T-helper 1 cell treated with Interleukin-12 subunit alpha and Interleukin-12 subunit beta and Interleukin-4 antibody, amounts not matched to agents 30 μg/mL and 1 μg/mL, for 36 hours (primary cell): ENCODE measurements around the gene COL27A1.

Experiments
- H3K27ac Mint-ChIP-seq: one replicate; pipeline ENCODE4 v1.8.0; 2021; ENCODE audit warnings: mild to moderate bottlenecking, mixed read lengths
- H3K27me3 Mint-ChIP-seq: one replicate; pipeline ENCODE4 v1.8.0; 2021; ENCODE audit warnings: low read depth, mixed read lengths
- H3K36me3 Mint-ChIP-seq: one replicate; pipeline ENCODE4 v1.8.0; 2021; ENCODE audit warnings: low read depth, mixed read lengths
- H3K4me1 Mint-ChIP-seq: one replicate; pipeline ENCODE4 v1.8.0; 2021; ENCODE audit warnings: low read depth, mixed read lengths
- H3K4me3 Mint-ChIP-seq: one replicate; pipeline ENCODE4 v1.8.0; 2021; ENCODE audit warnings: mild to moderate bottlenecking, moderate library complexity, mixed read lengths
- H3K9me3 Mint-ChIP-seq: one replicate; pipeline ENCODE4 v1.8.0; 2021; ENCODE audit warnings: mixed read lengths

COL27A1 gene

GRCh38 chr9:114205171-114206015 lies 50.1 kb downstream of the COL27A1 start:
- Mint-ChIP-seq H3K27me3 (no peaks in the 10 kb centered on the region), H3K4me3 (no peak overlapping the region), H3K27ac (no peak overlapping the region), H3K9me3 (no peaks in the 10 kb centered on the region), H3K4me1 (no peaks in the 10 kb centered on the region), H3K36me3 (no peaks in the 10 kb centered on the region)

DNA sequence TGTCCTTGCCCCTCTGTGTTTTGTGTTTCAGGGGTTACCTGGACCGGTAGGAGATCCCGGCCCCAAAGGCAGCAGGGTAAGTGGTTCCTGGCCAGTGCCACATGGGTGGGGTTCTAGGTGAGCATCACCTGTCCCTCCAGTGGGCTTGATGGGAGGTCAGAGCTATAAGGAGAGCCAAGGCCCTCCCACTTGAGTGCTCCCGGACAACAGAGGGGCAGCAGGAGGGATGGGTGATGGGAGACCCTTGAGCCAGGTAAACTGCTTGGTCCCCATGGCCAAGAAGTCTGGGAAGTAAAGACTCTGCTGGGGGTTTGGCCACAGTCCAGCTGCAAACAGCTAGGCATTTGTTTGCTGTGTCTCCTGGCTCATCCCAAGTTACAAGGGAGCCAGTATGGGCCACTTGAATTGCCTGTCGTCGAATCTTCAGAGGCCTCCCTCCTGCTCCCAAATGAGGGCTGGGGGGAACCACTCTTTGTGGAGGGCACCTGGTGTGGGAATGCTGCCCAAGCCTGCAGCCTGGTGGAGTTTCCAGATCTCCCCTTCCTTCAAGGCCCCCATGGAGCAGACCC lies 51.0 kb downstream of the COL27A1 start:
- Mint-ChIP-seq H3K27me3 (no peaks in the 10 kb centered on the region), H3K4me1 (no peaks in the 10 kb centered on the region), H3K9me3 (no peaks in the 10 kb centered on the region), H3K36me3 (no peaks in the 10 kb centered on the region), H3K27ac (no peak overlapping the region), H3K4me3 (no peak overlapping the region)

DNA sequence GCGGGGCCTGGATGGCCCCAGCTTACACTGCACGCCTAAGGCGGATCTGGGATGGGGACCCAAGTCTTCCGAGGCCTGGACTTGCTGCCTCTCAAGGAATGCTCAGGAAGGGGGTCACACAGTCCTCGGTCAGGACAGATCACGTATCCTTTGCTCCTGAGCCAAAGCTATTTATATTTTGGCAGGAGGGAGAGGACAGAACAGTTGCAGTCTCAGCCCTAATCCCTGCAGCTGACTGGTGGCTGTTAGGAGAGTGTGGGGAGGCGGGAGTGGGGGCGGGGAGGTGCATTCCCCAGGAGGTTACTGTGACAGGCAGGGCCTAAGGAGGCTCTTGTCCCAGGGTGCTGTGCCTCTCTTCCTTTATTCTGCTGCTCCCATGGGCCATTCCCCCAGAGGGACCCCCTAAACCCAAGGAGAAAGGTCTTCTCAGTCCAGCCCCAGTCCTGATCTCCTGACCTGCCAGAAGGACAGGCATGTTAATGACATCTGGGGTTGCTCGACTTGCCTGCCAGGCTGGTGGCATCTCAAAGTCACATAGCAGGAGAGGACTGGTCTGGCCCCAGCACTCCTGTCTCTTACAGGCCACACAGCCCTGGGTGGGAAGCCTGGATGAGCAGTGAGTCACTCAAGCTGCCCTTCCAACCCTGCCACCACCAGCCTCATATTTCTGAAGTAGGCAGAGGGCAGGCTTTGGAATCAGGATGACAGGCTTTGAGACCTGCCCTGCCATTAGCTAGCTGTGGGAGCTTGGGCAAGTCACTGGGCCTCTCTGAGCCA lies 51.9 kb downstream of the COL27A1 start:
- H3K27me3 Mint-ChIP-seq, result no peaks in the 10 kb centered on the region
- no peak overlapping the region for H3K27ac Mint-ChIP-seq
- H3K4me3 Mint-ChIP-seq, result no peak overlapping the region
- no peaks in the 10 kb centered on the region for H3K36me3 Mint-ChIP-seq
- H3K9me3 Mint-ChIP-seq, result no peaks in the 10 kb centered on the region
- H3K4me1 Mint-ChIP-seq, result no peaks in the 10 kb centered on the region

- Mint-ChIP-seq H3K4me1 (no peaks in the 10 kb centered on the region), H3K36me3 (no peaks in the 10 kb centered on the region), H3K27ac (no peak overlapping the region), H3K27me3 (no peaks in the 10 kb centered on the region), H3K9me3 (no peaks in the 10 kb centered on the region), H3K4me3 (no peak overlapping the region)
Observed at GRCh38 chr9:114207845-114208244, 52.5 kb downstream of the COL27A1 start.

DNA sequence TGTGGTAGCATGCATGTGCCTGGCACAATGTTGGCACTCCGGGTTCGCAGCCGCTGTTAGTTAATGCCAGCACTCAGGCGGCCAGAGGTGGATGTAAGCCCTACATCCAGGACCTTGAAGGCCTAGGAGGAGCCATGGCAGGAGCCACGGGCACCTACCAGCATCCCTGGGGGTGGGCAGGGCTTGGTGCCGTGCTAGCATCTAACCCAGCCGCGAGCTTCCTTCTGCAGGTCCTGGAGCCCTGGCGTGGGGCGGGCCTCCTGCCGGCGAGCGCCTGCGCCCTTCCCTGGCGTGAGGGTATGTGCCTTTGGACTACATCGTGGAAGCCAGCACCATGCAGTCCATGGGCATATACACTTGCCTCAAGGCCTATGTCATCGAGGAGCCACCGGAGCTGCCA lies 53.8 kb downstream of the COL27A1 start:
- H3K36me3 Mint-ChIP-seq, result no peaks in the 10 kb centered on the region
- H3K27ac Mint-ChIP-seq, result no peak overlapping the region
- no peak overlapping the region for H3K4me3 Mint-ChIP-seq
- H3K27me3 Mint-ChIP-seq, result no peaks in the 10 kb centered on the region
- H3K4me1 Mint-ChIP-seq, result no peaks in the 10 kb centered on the region
- H3K9me3 Mint-ChIP-seq, result no peaks in the 10 kb centered on the region

DNA sequence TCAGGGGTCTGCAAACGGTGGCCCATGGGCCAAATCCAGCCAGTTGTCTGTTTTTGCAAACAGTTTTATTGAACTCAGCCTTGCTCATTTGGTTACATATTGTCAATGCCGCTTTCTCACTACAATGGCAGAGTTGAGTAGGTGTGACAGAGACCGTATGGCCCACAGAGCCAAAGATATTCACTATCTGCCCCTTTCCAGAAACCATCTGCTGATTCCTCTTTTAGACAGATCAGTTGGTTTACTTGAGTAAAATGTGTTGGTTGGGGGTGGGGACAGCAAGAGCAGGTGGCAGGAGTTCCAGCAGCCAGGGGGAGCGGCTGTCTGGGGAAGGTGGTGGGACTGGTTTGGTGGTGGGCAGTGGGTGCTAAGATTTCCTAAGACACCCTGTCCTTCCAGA lies 54.8 kb downstream of the COL27A1 start:
- no peaks in the 10 kb centered on the region for H3K27me3 Mint-ChIP-seq
- H3K27ac Mint-ChIP-seq, result no peak overlapping the region
- H3K36me3 Mint-ChIP-seq, result no peaks in the 10 kb centered on the region
- no peaks in the 10 kb centered on the region for H3K9me3 Mint-ChIP-seq
- H3K4me1 Mint-ChIP-seq, result no peaks in the 10 kb centered on the region
- no peak overlapping the region for H3K4me3 Mint-ChIP-seq

GRCh38 chr9:114210691-114211276 lies 55.4 kb downstream of the COL27A1 start:
- no peak overlapping the region for H3K4me3 Mint-ChIP-seq
- H3K9me3 Mint-ChIP-seq, result no peaks in the 10 kb centered on the region
- no peaks in the 10 kb centered on the region for H3K4me1 Mint-ChIP-seq
- H3K27ac Mint-ChIP-seq, result no peak overlapping the region
- no peaks in the 10 kb centered on the region for H3K27me3 Mint-ChIP-seq
- H3K36me3 Mint-ChIP-seq, result no peaks in the 10 kb centered on the region

DNA sequence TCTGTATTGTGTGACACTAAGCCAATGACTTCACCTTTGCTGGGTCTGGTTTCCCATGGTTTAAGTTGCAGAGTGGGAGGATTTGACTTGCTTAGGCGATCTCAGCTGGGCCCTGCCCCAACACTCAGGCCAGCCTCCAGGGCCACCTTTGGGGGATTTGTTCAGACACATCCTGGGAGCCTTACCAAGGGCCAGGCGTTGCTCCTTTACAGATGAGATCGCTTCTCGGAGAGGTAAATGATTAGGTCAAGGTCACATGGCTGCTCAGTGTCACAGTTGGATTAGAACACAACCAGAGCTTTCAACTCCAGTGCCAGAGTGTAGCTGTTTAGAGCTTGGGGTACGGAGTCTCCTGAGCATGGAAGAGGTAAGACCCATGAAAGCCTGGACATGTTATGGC lies 57.5 kb downstream of the COL27A1 start:
- Mint-ChIP-seq H3K4me1 (no peaks in the 10 kb centered on the region), H3K4me3 (no peak overlapping the region), H3K27ac (no peak overlapping the region), H3K27me3 (no peaks in the 10 kb centered on the region), H3K9me3 (no peaks in the 10 kb centered on the region), H3K36me3 (no peaks in the 10 kb centered on the region)

DNA sequence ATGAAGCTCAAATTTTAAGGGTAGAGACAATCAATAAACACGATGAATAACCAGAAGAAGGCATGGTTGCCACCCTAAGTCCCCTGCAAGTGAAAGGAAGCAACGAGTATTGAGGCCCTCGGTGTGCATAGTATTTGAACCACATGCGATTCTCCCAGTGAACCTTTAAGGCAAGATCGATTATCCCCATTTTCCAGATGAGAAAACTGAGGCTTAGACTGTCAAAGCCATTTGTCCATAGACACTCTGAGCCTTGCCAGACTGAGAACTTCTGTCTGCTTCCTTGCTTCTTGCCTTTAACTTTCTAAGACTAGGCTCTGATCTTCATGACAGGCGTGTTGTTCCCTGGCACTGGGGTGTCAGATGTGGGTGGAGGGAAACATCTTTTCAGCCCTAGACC lies 58.2 kb downstream of the COL27A1 start:
- H3K4me1 Mint-ChIP-seq, result no peaks in the 10 kb centered on the region
- no peaks in the 10 kb centered on the region for H3K36me3 Mint-ChIP-seq
- H3K9me3 Mint-ChIP-seq, result no peaks in the 10 kb centered on the region
- H3K27ac Mint-ChIP-seq, result no peak overlapping the region
- H3K27me3 Mint-ChIP-seq, result no peaks in the 10 kb centered on the region
- no peak overlapping the region for H3K4me3 Mint-ChIP-seq

DNA sequence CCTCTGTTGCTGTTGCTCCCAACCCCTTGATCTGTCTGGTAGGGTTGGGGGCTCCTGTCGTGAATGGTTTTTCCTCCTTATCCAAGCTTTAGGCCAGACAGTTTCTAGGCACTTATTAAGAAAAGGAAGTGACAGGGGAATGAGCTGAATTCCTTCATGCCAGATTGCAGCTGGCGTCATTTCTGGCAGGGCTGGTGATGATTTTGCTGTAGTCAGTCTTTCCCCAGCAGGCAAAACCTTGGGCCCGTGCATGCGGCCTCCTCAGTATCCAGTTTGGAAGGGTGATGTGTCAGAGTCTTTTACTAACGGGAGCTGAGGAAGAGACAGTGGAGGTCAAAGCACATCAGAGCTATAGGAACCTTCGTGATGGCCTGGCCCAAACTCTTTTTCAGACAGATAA lies 58.8 kb downstream of the COL27A1 start:
- Mint-ChIP-seq H3K36me3 (no peaks in the 10 kb centered on the region), H3K9me3 (no peaks in the 10 kb centered on the region), H3K4me1 (no peaks in the 10 kb centered on the region), H3K4me3 (no peak overlapping the region), H3K27me3 (no peaks in the 10 kb centered on the region), H3K27ac (no peak overlapping the region)

DNA sequence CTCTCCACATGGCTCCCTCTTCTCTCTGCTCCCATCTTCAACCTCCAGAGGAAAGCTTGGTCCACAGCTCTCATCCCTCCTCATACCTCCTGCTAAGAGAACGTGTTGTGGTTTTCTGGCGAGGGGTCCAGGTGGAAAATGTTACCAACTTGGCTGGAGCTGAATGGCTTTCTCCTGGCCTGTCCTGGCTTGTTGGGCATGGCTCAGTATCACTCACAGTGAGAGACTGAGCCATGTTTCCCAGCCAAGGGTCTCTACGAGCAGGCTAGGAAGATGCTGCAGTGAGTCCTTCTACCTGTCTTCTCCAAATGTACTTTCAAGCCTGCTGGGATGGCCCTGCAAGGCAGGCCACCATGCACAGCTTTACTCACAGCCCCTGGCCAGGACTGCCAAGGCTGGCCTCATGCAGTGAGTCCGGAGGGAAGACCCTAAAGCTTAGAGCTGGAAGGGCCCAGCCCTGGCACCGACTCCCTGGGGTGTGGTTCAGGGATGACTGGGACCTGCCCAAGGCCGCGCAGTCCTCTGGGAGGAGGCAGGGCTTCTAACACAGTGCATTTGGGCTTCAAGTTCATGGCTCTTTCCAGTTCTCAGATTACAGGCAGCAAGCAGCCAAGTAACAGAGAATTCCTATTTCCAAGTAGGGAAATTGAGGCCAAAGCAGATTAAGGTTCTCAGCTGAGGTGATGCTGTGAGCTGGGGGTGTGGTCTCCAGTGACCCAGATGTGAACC lies 59.5 kb downstream of the COL27A1 start:
- Mint-ChIP-seq H3K9me3 (no peaks in the 10 kb centered on the region), H3K27me3 (no peaks in the 10 kb centered on the region), H3K4me3 (no peak overlapping the region)

GRCh38 chr9:114216081-114216480 lies 60.7 kb downstream of the COL27A1 start:
- Mint-ChIP-seq H3K27ac (no peak overlapping the region), H3K4me1 (no peaks in the 10 kb centered on the region), H3K27me3 (no peaks in the 10 kb centered on the region), H3K36me3 (no peaks in the 10 kb centered on the region), H3K4me3 (no peak overlapping the region), H3K9me3 (no peaks in the 10 kb centered on the region)

More for the DNA sequence above, 59.5 kb downstream of the COL27A1 start:
- no peaks in the 10 kb centered on the region for H3K36me3 Mint-ChIP-seq
- no peaks in the 10 kb centered on the region for H3K4me1 Mint-ChIP-seq
- H3K27ac Mint-ChIP-seq, result no peak overlapping the region

GRCh38 chr9:114216976-114217375 lies 61.6 kb downstream of the COL27A1 start:
- Mint-ChIP-seq H3K36me3 (no peaks in the 10 kb centered on the region), H3K27me3 (no peaks in the 10 kb centered on the region), H3K4me1 (no peaks in the 10 kb centered on the region), H3K4me3 (no peak overlapping the region), H3K9me3 (no peaks in the 10 kb centered on the region), H3K27ac (no peak overlapping the region)
